Measurements from ENCODE around the gene MEX3A.

- no peak for TF ChIP-seq CTCF (IDR thresholded peaks at IDR 0.05; ENCODE audit: low read depth, low read length, poor library complexity, severe bottlenecking)
- no peak for TF ChIP-seq EZH2phosphoT487 (IDR thresholded peaks at IDR 0.05; ENCODE audit: borderline replicate concordance, low read length)
These were observed 39.8 kb upstream of the MEX3A start for GRCh38 chr1:156122086-156122485.
